SH-SY5Y (cell line): ENCODE data around the gene KCTD3.

Experiments used
- GATA2 ChIP-seq: IDR thresholded peaks from 2 replicates; pipeline ENCODE4 v1.6.1; 2011; ENCODE audit warnings: mild to moderate bottlenecking, low read depth, low read length
- GATA3 ChIP-seq: IDR thresholded peaks from 2 replicates; pipeline ENCODE4 v1.6.1; 2011; ENCODE audit warnings: low read depth, mild to moderate bottlenecking, low read length, moderate library complexity

- TF ChIP-seq GATA2, result no peak
- TF ChIP-seq GATA3, result no peak
Observed at GRCh38 chr1:215583185-215583749, 16.2 kb downstream of the KCTD3 start.
